HG03139 (cell line): ENCODE measurements around the gene PAFAH1B2.
"Not testable (repeated sequence)": the region's sequence is repeated elsewhere in the genome, so short reads cannot be mapped to it uniquely, and the experiment has no call there.

ENCODE experiments used
- ATAC-seq: cut with Tn5 transposase; IDR thresholded peaks from one replicate; pipeline ENCODE4 v1.9.1; 2021; ENCODE audit not compliant: unreplicated experiment

The PAFAH1B2 gene

DNA sequence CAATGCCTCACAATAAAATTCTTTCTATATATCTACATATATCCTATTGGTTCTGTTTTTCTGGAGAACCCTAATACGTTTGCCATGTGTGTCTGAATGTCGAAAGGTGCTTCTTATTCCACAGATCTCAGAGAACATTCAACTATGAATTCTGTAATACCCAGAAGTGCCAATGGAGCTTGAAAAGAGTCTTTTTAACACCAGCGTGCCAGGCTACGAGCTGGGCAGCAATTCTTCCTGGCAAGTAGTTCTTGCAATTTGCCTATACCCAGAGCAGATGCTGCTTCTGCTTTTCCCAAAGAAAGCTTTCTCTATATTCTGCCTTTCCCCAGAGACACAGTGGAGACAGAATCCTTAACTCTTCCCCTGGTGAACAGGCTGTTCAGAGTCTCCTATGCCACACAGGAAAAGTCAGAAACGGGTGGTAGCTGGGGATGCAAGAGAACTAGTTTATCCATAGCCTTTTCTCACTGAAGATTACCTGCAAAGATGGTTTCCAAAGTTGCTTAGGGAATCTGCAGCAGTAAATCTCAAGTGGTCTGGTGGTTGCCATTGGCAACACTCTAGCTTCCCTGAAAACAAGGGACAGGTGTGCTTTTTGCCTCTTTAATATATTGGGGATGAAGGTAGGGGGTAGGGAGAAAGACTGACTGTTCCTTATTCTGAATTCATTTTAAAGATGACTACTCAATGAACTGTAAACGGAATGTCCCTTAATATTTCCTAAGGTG, 16.8 kb upstream of the PAFAH1B2 start:
- no peak for ATAC-seq

GRCh38 chr11:117128289-117128688, 15.8 kb upstream of the PAFAH1B2 start:
- ATAC-seq, result no peak

DNA sequence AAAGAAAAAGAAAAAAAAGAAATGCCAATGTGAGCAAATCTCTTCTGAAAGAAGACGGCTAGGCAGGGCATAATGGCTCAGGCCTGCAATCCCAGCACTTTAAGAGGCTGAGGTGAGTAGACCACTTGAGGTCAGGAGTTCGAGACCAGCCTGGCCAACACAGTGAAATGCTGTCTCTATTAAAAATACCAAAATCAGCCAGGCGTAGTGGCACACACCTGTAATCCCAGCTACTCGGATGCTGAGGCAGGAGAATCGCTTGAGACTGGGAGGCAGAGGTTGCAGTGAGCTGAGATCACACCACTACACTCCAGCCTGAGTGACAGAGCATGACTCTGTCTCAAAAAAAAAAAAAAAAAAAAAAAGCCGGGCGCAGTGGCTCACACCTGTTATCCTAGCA, 13.7 kb upstream of the PAFAH1B2 start:
- ATAC-seq, result not testable (repeated sequence)

DNA sequence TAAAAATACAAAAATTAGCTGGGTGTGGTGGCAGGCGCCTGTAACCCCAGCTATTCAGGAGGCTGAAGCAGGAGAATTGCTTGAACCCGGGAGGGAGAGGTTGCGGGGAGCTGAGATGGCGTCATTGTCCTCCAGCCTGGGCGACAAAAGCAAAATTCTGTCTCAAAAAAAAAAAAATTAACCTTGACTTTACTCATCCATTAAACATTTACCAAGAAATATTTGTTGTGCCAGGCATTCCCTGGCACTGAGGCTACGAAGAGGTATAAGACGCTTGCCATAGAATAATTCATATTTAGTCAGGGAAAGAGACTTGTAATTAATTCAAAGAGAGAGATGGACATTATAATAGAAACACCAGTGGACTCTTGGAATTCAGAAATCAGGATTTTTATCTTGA, 13.2 kb upstream of the PAFAH1B2 start:
- ATAC-seq, result no peak

DNA sequence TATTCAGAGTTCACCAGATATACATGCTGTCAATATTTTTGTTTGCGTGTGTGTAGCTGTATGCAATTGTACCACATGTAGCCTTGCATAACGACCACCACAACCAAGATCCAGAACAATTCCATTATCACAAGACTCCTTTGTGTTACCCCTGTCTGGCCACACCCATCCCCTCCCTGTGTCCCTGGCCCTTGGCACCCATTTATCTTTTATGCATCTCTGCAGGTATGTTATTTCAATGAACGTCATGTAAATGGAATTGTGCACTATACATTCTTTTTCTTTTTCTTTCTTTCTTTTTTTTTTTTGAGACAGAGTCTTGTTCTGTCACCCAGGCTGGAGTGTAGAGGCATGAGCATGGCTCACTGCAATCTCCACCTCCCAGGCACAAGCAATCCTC, 9.7 kb upstream of the PAFAH1B2 start:
- ATAC-seq, result no peak

GRCh38 chr11:117134979-117135378, 9.1 kb upstream of the PAFAH1B2 start:
- ATAC-seq, result not testable (repeated sequence)

DNA sequence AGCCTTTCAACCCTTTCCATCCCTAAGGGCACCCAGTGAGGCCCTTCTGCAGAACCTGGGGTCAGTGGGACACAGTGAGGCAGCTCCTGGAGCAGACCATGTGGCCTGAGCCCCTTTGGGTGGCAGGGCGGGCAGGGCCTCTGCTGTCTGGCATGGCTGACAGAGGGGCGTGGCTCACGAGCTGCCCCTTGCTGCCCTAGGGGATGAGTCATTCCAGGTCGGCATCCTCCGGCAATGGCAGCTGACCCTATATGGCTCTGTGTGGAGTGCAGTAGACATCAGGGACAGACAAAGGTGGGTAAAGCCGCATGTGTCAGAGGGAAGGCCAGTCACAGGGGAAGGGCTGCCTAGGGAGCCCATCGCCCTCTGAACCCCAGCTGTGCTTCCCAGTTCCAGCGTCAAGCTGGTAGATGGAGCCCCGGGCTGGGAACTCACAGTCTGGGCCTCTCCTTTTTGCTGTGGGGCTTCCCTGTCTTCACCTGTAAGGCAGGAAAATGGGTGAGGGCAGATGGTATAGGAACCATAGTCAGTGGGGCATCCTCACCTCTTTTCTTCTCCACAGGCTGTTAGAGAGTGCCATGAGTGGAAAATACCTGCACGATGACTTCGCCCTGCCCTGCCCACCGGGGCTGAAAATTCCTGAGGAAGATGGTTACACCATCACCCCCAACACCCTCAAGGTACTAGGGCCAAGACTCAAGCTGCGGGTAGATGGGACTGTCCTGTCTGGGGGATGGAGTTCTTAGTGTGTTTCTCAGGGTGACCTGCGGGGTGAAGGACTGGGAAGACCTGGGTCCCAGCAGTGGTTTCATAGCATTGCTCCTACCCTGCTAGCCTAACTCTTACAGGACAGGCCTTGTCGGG, 6.6 kb upstream of the PAFAH1B2 start:
- ATAC-seq, result not testable (repeated sequence)

DNA sequence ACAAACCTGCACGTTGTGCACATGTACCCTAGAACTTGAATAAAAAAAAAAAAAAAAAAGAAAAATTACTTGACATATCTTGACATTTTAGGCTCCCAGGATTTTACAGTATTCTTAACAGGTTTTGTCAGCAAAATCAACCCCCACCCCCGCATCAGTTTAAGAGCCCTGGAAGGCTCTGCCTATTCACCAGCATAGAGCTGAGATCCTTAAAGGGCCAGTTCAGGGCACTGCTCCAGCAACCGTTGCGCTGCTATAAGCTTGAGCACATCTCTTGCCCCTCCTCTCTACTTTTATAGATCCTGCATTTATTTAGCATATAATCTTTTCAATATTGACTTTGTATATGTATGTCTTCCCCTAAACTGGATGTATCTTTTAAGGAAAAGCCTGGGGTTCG, 697 bp upstream of the PAFAH1B2 start:
- ATAC-seq, result no peak

DNA sequence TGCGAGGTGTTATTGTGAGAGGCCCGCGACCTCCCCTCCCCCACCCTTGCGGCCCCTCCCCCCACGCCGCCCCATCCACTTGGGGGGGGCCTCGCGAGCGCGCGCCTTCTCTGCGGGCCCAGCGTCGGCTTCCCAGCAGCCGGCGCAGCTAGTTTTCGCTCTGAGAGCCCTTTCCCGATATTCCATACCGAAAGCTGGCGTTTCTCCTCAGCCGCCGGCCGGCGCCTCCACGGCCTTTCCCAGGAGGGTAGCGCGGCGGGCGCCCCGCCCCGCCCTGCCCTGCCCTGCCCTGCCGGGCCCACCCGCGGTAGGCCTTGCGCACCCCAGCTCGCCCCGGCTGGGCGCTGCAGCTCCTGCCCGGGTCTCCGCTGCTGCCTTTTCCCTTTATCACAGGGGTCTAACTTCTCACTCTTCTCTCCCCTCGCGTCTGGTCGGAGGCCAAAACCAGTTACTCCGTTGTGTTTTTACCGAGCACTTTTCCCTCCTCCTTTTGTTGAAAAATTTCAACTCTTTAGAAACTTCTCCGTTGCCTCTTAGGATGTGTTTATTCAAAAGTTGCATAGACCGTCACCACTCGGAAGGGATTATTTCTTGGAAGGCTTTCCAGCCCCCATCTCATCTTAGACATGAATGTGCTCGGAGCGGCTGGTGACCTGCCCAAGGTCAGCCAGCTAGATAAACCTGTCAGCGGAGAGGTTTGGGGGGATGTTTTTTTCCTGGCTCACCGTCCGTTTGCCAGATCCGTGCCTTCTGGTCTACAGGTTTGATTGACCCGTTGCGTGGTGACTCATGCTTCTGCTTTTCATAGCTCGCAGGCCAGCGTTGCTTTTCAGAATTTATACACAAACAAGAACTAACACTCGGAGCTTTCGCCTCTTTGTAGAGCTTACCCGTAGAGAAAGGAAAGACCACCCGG, 648 bp downstream of the PAFAH1B2 start:
- peak; percentile 40 for ATAC-seq

GRCh38 chr11:117145393-117145761, 1.3 kb downstream of the PAFAH1B2 start:
- no peak for ATAC-seq

GRCh38 chr11:117146521-117146920, 2.4 kb downstream of the PAFAH1B2 start:
- no peak for ATAC-seq

DNA sequence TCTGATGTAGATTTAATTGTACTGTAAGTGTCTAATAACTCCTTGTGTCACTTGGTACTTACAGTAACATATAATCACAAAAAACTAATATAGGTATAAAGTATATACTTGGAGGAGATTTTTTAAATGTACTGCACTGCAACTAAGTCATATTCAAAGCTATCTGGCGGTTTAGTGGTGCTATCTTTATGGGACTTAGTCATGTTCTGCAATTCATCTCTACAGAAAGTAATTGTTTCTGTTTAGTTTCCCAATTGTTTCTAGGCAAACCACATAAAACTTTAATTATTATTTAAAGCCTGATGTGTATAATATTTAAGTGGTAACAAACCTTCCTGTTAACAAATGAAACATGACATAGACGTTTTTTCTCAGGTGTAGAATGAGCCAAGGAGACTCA, 8.0 kb downstream of the PAFAH1B2 start:
- no peak for ATAC-seq

- ATAC-seq, result no peak
These were observed 10.4 kb downstream of the PAFAH1B2 start for GRCh38 chr11:117154468-117154867.

GRCh38 chr11:117157507-117157906, 13.4 kb downstream of the PAFAH1B2 start:
- no peak for ATAC-seq

DNA sequence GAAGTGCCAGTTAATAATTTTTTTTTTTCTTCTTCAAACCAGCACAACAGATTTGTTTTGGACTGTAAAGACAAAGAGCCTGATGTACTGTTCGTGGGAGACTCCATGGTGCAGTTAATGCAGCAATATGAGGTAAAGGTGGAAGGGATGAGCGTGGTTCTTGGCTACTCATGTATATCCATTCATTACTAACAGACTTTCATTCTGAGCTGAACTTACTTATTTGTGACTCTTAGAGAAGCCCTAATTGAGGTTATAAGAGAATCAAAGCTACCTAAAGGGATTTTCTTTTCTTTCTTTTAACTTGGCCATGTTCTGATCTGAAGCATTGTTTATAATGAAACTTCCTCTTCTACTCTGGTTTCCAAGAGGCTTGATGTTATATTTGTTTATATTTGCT, 15.8 kb downstream of the PAFAH1B2 start:
- no peak for ATAC-seq

GRCh38 chr11:117160826-117161225, 16.7 kb downstream of the PAFAH1B2 start:
- ATAC-seq, result no peak

GRCh38 chr11:117166491-117166890, 22.4 kb downstream of the PAFAH1B2 start:
- no peak for ATAC-seq

GRCh38 chr11:117169736-117170135, 25.6 kb downstream of the PAFAH1B2 start:
- ATAC-seq, result no peak

DNA sequence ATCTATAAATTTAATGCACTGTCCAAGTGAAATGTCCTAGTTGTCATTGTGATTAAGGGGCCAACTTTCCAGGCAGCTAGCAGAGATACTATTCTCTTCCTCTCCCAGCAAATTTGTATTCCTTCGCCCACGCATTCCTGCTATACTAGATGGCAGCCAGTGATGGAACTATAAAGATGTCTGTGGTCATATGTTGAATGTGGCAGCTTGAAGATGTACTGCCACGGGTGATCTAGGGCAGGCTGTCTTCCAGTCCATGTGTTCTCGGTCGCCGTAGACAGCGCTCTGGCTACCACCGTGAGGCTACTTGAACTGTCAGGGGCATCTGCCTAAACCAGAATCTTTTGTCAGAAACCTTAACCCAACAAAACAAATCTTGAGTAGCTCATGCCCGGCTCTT, 26.1 kb downstream of the PAFAH1B2 start:
- ATAC-seq, result no peak

DNA sequence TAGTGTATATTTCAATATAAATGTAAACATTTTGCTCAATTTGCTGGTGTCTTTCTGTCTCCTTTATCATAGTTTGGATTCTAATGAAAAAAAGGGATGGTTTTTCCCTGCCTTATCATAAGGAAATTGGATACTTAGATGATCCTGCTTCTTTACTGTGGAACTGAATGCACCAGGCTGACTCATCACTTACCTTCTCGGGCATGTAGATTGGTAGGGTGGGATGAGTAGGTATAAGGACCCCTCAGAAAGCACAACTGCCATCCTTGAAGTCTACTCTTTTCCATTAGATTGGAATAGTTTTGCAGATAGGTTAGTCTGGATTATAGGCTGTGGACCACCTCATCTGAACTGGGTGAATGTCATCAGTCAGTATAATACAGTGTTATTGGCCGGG, 26.9 kb downstream of the PAFAH1B2 start:
- ATAC-seq, result no peak

DNA sequence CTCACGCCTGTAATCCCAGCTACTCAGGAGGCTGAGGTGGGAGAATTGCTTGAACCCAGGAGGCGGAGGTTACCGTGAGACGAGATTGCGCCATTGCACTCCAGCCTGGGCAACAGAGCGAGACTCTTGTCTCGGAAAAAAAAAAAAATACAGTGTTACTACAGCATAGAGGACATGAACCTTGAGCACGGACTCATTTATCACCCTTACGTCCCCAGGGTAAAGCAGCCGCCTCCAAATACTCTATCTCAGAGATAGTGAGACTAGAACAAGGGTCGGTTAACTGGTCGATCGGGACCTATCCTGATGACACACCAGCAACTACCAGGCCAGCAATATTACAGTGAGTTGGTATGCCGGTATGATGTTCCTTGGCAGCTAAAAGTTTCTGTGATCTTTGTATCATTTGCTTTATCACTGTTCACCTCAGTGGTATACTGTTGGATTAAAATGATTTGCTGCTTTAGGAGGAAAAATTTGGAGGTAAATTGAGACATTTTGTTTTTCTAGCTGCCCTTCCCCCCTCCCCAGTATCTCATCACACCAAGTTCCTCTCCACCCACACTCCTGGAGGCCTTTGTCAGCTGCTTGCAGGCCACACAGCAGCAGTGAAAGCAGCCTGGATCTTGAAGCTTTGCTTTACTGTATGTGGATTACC, 27.4 kb downstream of the PAFAH1B2 start:
- ATAC-seq, result no peak
